WTC11 (cell line): ENCODE data around the gene FAM20A. TPM values are rescaled to one million over a fixed set of nuclear protein-coding genes. Genes with fewer than 3 reads are reported as not detected.

Experiments used
- ATAC-seq: fragments of 200-7000 bp; cut with Tn5 transposase; 2 replicates; pipeline ENCODE4 v1.10.0; 2021; ENCODE audit warnings: mild to moderate bottlenecking, moderate library complexity
- CTCF ChIA-PET: fragments of 300-600 bp; sonication (Branson Sonifier 250); formaldehyde crosslinking; loops from one replicate; lab custom pipeline; 2021; ENCODE audit warnings: antibody characterized with exemption; lab: Charles Lee
- POLR2A ChIA-PET: fragments of 350-600 bp; sonication (Branson Sonifier 250); formaldehyde crosslinking; loops from one replicate; lab custom pipeline; 2021; ENCODE audit warnings: antibody characterized with exemption; lab: Charles Lee
- DNase-seq: peaks from one replicate; pipeline ENCODE4 v3.0.0; 2021; ENCODE audit warnings: low spot score
- H3K27ac Mint-ChIP-seq: 2 replicates; pipeline ENCODE4 v1.8.0; 2021; ENCODE audit warnings: mixed read lengths
- H3K27me3 Mint-ChIP-seq: 2 replicates; pipeline ENCODE4 v1.8.0; 2021; ENCODE audit warnings: low read depth, mild to moderate bottlenecking, moderate library complexity, mixed read lengths
- H3K36me3 Mint-ChIP-seq: 2 replicates; pipeline ENCODE4 v1.8.0; 2021; ENCODE audit warnings: mixed read lengths
- H3K4me1 Mint-ChIP-seq: 2 replicates; pipeline ENCODE4 v1.8.0; 2022; ENCODE audit warnings: mixed read lengths
- H3K4me3 Mint-ChIP-seq: 2 replicates; pipeline ENCODE4 v1.8.0; 2021; ENCODE audit warnings: mild to moderate bottlenecking, moderate library complexity, mixed read lengths
- H3K9me3 Mint-ChIP-seq: 2 replicates; pipeline ENCODE4 v1.8.0; 2021; ENCODE audit warnings: mixed read lengths
- CREM ChIP-seq: sonication (generic); formaldehyde crosslinking; IDR thresholded peaks from 2 replicates; pipeline ENCODE4 v1.8.1; 2022; ENCODE audit warnings: mild to moderate bottlenecking, missing genetic modification reagents, moderate library complexity
- FOXJ3 ChIP-seq: sonication (generic); formaldehyde crosslinking; IDR thresholded peaks from 2 replicates; pipeline ENCODE4 v1.9.0; 2021; ENCODE audit warnings: missing genetic modification reagents, mild to moderate bottlenecking, borderline replicate concordance
- GABPB1 ChIP-seq: sonication (generic); formaldehyde crosslinking; IDR thresholded peaks from 2 replicates; pipeline ENCODE4 v1.8.1; 2023; ENCODE audit warnings: mild to moderate bottlenecking, missing genetic modification reagents
- NFE2L1 ChIP-seq: sonication (generic); formaldehyde crosslinking; IDR thresholded peaks from 2 replicates; pipeline ENCODE4 v1.8.1; 2023; ENCODE audit warnings: missing genetic modification reagents
- NR1H2 ChIP-seq: sonication (generic); formaldehyde crosslinking; IDR thresholded peaks from 2 replicates; pipeline ENCODE4 v1.9.0; 2021; ENCODE audit warnings: mild to moderate bottlenecking, moderate library complexity, missing genetic modification reagents
- SP1 ChIP-seq: sonication (generic); formaldehyde crosslinking; conservative IDR thresholded peaks from 2 replicates; pipeline ENCODE4 v1.8.1; 2022; ENCODE audit warnings: missing genetic modification reagents
- TEAD1 ChIP-seq: sonication (generic); formaldehyde crosslinking; IDR thresholded peaks from 2 replicates; pipeline ENCODE4 v1.8.0; 2022; ENCODE audit warnings: mild to moderate bottlenecking, missing genetic modification reagents
- TP53 ChIP-seq: sonication (generic); formaldehyde crosslinking; IDR thresholded peaks from 2 replicates; pipeline ENCODE4 v1.8.1; 2023; ENCODE audit warnings: mild to moderate bottlenecking, missing genetic modification reagents
- ZNF121 ChIP-seq: sonication (generic); formaldehyde crosslinking; IDR thresholded peaks from 2 replicates; pipeline ENCODE4 v1.8.0; 2023; ENCODE audit warnings: missing genetic modification reagents
- total RNA-seq: library from RNA; stranded (reverse); gene quantifications from 3 replicates; pipeline ENCODE4 v1.2.3, GENCODE V29; 2021
- TF ChIP-seq, protein P1 (sequence below): sonication (generic); formaldehyde crosslinking; IDR thresholded peaks from 2 replicates; pipeline ENCODE4 v1.8.0; 2023; ENCODE audit warnings: missing genetic modification reagents, mild to moderate bottlenecking, borderline replicate concordance
- TF ChIP-seq, protein P2 (sequence below): sonication (generic); formaldehyde crosslinking; conservative IDR thresholded peaks from 2 replicates; pipeline ENCODE4 v1.8.1; 2022; ENCODE audit warnings: mild to moderate bottlenecking, missing genetic modification reagents
- TF ChIP-seq, protein P3 (sequence below): sonication (generic); formaldehyde crosslinking; IDR thresholded peaks from 2 replicates; pipeline ENCODE4 v1.8.1; 2023; ENCODE audit warnings: mild to moderate bottlenecking, missing genetic modification reagents
- TF ChIP-seq, protein P4 (sequence below): sonication (generic); formaldehyde crosslinking; IDR thresholded peaks from 2 replicates; pipeline ENCODE4 v1.8.0; 2023; ENCODE audit warnings: mild to moderate bottlenecking, missing genetic modification reagents
- TF ChIP-seq, protein P5 (sequence below): sonication (generic); formaldehyde crosslinking; IDR thresholded peaks from 2 replicates; pipeline ENCODE4 v1.8.1; 2022; ENCODE audit warnings: low read depth, missing genetic modification reagents, borderline replicate concordance

FAM20A gene
- total RNA-seq, 1 experiment from 2014 or later, result 5.8 TPM

DNA sequence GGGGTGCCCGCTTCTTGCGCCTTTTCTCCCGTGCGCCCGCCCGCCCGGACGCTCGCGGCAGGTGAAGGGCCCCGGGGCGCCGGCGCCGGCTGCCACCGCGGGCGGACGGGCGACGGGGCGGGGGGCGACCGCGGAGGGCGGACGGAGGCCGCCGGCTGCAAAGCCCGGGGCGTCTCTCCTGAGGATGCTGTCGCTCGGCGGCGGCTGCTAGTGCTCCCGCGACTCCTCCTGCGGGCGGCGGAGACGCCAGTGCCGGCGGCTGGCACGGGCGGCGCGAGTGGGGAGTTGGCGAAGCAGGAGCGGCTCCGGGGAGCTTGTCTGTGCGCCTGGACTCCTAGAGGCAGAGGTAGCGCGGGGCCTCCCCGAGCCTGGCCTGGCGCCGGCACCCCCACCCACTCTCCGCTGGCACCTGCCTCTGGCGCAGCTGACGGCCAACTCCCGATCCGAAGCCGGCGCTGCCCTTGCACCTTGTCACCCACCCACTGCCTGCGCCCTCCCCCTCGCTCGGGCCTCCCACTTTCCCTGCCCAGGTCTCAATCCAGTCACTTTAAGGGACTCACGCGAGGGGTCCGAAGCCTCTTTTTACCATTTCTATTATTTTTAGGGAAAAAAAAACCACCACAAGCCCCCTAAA lies at the start of gene FAM20A (continued):
- TF ChIP-seq, protein P1, sequence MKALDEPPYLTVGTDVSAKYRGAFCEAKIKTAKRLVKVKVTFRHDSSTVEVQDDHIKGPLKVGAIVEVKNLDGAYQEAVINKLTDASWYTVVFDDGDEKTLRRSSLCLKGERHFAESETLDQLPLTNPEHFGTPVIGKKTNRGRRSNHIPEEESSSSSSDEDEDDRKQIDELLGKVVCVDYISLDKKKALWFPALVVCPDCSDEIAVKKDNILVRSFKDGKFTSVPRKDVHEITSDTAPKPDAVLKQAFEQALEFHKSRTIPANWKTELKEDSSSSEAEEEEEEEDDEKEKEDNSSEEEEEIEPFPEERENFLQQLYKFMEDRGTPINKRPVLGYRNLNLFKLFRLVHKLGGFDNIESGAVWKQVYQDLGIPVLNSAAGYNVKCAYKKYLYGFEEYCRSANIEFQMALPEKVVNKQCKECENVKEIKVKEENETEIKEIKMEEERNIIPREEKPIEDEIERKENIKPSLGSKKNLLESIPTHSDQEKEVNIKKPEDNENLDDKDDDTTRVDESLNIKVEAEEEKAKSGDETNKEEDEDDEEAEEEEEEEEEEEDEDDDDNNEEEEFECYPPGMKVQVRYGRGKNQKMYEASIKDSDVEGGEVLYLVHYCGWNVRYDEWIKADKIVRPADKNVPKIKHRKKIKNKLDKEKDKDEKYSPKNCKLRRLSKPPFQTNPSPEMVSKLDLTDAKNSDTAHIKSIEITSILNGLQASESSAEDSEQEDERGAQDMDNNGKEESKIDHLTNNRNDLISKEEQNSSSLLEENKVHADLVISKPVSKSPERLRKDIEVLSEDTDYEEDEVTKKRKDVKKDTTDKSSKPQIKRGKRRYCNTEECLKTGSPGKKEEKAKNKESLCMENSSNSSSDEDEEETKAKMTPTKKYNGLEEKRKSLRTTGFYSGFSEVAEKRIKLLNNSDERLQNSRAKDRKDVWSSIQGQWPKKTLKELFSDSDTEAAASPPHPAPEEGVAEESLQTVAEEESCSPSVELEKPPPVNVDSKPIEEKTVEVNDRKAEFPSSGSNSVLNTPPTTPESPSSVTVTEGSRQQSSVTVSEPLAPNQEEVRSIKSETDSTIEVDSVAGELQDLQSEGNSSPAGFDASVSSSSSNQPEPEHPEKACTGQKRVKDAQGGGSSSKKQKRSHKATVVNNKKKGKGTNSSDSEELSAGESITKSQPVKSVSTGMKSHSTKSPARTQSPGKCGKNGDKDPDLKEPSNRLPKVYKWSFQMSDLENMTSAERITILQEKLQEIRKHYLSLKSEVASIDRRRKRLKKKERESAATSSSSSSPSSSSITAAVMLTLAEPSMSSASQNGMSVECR (CRISPR knock-in tag), result no peak
- peak; percentile 57 for TF ChIP-seq GABPB1 (CRISPR knock-in tag)
- TF ChIP-seq FOXJ3, result no peak
- TF ChIP-seq, protein P2, sequence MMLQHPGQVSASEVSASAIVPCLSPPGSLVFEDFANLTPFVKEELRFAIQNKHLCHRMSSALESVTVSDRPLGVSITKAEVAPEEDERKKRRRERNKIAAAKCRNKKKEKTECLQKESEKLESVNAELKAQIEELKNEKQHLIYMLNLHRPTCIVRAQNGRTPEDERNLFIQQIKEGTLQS (CRISPR knock-in tag), result no peak

DNA sequence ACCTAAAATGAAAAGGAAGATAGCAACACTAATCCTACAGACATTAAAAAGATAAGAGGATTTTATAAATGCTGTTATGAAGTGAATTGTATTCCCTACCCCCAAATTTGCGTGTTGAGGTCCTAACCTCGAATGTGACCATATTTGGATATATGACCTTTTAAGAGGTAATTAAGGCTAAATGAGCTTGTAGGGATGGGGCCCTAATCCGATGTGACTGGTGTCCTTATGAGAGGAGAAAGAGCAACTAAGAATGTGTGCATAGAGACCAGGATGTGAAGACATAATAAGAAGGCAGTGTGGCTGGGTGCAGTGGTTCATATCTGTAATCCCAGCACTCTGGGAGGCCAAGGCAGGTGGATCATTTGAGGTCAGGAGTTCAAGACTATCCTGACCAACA lies 48.2 kb upstream of the FAM20A start:
- peaks cover 17% of the 10 kb centered on the region for H3K9me3 Mint-ChIP-seq
- TF ChIP-seq, protein P3, sequence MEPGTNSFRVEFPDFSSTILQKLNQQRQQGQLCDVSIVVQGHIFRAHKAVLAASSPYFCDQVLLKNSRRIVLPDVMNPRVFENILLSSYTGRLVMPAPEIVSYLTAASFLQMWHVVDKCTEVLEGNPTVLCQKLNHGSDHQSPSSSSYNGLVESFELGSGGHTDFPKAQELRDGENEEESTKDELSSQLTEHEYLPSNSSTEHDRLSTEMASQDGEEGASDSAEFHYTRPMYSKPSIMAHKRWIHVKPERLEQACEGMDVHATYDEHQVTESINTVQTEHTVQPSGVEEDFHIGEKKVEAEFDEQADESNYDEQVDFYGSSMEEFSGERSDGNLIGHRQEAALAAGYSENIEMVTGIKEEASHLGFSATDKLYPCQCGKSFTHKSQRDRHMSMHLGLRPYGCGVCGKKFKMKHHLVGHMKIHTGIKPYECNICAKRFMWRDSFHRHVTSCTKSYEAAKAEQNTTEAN (CRISPR knock-in tag), result no peak
- TF ChIP-seq NFE2L1 (CRISPR knock-in tag) (no peak), NR1H2 (CRISPR knock-in tag) (no peak), TP53 (no peak), SP1 (CRISPR knock-in tag) (no peak), ZNF121 (CRISPR knock-in tag) (no peak), TEAD1 (CRISPR knock-in tag) (no peak), CREM (CRISPR knock-in tag) (no peak)
- TF ChIP-seq, protein P4, sequence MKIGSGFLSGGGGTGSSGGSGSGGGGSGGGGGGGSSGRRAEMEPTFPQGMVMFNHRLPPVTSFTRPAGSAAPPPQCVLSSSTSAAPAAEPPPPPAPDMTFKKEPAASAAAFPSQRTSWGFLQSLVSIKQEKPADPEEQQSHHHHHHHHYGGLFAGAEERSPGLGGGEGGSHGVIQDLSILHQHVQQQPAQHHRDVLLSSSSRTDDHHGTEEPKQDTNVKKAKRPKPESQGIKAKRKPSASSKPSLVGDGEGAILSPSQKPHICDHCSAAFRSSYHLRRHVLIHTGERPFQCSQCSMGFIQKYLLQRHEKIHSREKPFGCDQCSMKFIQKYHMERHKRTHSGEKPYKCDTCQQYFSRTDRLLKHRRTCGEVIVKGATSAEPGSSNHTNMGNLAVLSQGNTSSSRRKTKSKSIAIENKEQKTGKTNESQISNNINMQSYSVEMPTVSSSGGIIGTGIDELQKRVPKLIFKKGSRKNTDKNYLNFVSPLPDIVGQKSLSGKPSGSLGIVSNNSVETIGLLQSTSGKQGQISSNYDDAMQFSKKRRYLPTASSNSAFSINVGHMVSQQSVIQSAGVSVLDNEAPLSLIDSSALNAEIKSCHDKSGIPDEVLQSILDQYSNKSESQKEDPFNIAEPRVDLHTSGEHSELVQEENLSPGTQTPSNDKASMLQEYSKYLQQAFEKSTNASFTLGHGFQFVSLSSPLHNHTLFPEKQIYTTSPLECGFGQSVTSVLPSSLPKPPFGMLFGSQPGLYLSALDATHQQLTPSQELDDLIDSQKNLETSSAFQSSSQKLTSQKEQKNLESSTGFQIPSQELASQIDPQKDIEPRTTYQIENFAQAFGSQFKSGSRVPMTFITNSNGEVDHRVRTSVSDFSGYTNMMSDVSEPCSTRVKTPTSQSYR, result no peak
- TF ChIP-seq, protein P5, sequence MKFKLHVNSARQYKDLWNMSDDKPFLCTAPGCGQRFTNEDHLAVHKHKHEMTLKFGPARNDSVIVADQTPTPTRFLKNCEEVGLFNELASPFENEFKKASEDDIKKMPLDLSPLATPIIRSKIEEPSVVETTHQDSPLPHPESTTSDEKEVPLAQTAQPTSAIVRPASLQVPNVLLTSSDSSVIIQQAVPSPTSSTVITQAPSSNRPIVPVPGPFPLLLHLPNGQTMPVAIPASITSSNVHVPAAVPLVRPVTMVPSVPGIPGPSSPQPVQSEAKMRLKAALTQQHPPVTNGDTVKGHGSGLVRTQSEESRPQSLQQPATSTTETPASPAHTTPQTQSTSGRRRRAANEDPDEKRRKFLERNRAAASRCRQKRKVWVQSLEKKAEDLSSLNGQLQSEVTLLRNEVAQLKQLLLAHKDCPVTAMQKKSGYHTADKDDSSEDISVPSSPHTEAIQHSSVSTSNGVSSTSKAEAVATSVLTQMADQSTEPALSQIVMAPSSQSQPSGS, result no peak
- TF ChIP-seq, all 79 proteins: peak for 0
- Mint-ChIP-seq H3K27ac (no peak overlapping the region), H3K4me3 (no peak overlapping the region), H3K27me3 (no peaks in the 10 kb centered on the region), H3K36me3 (0 out of 2 replicates have a peak, but pooled peaks cover 9% of the 10 kb centered on the region), H3K4me1 (no peaks in the 10 kb centered on the region)
- ATAC-seq, result no peak
- ChIA-PET POLR2A (no interaction called here), CTCF (no interaction called here)
- DNase-seq, result no peak
